Hepatocyte (in vitro differentiated cells): Measurements from ENCODE around the gene PLEKHG4. TPM values are rescaled to one million over a fixed set of nuclear protein-coding genes. Genes with fewer than 3 reads are reported as not detected.

Experiments used
- DNase-seq: peaks from one replicate; pipeline ENCODE4 v3.0.0-alpha.2; 2016; ENCODE audit warnings: low spot score
- H2AFZ ChIP-seq: fragments of 200-600 bp; sonication (generic); 2 replicates; pipeline ENCODE4 v1.6.0; 2016; ENCODE audit warnings: antibody characterized with exemption, mild to moderate bottlenecking
- H3K27ac ChIP-seq: fragments of 200-600 bp; sonication (generic); 2 replicates; pipeline ENCODE4 v1.5.1; 2016; ENCODE audit warnings: mild to moderate bottlenecking
- H3K27me3 ChIP-seq: fragments of 200-600 bp; sonication (generic); 2 replicates; pipeline ENCODE4 v1.6.1; 2016
- H3K36me3 ChIP-seq: fragments of 200-600 bp; sonication (generic); replicated peaks from 2 replicates; pipeline ENCODE4 v1.5.1; 2016; ENCODE audit warnings: low read depth; ENCODE audit not compliant: insufficient read depth
- H3K4me1 ChIP-seq: fragments of 200-600 bp; sonication (generic); 2 replicates; pipeline ENCODE4 v1.5.1; 2016; ENCODE audit warnings: mild to moderate bottlenecking, moderate library complexity; ENCODE audit not compliant: insufficient read depth
- H3K4me2 ChIP-seq: fragments of 200-600 bp; sonication (generic); 2 replicates; pipeline ENCODE4 v1.6.0; 2016
- H3K4me3 ChIP-seq: fragments of 200-600 bp; sonication (generic); 2 replicates; pipeline ENCODE4 v1.5.1; 2016; ENCODE audit warnings: mild to moderate bottlenecking
- H3K79me2 ChIP-seq: fragments of 200-600 bp; sonication (generic); 2 replicates; pipeline ENCODE4 v1.6.0; 2017; ENCODE audit warnings: mild to moderate bottlenecking
- H3K9me2 ChIP-seq: fragments of 200-600 bp; sonication (generic); replicated peaks from 2 replicates; pipeline ENCODE4 v1.6.0; 2017; ENCODE audit warnings: mild to moderate bottlenecking; ENCODE audit not compliant: insufficient read depth
- H3K9me3 ChIP-seq: fragments of 200-600 bp; sonication (generic); 2 replicates; pipeline ENCODE4 v1.5.1; 2016; ENCODE audit warnings: low read depth, mild to moderate bottlenecking
- H4K20me1 ChIP-seq: fragments of 200-600 bp; sonication (generic); 2 replicates; pipeline ENCODE4 v1.6.0; 2016; ENCODE audit warnings: mild to moderate bottlenecking; ENCODE audit not compliant: insufficient read depth, poor library complexity, severe bottlenecking
- EZH2 ChIP-seq: fragments of 200-600 bp; sonication (generic); IDR thresholded peaks from 2 replicates; pipeline ENCODE4 v1.6.1; 2016; ENCODE audit warnings: antibody characterized with exemption, mild to moderate bottlenecking, borderline replicate concordance
- EZH2phosphoT487 ChIP-seq: fragments of 200-600 bp; sonication (generic); IDR thresholded peaks from one replicate; pipeline ENCODE4 v1.6.1; 2018; ENCODE audit warnings: antibody characterized with exemption, mild to moderate bottlenecking, low read depth, moderate library complexity; ENCODE audit not compliant: unreplicated experiment, severe bottlenecking
- WGBS: methylation state at CpG from one replicate; pipeline ENCODE4 v1.1.6; 2016; ENCODE audit warnings: low lambda C conversion rate; ENCODE audit errors: missing lambda C conversion rate; 5-methylcytosine and 5-hydroxymethylcytosine counted together
- polyA plus RNA-seq: library from polyadenylated mRNA; unstranded; fragments of >200 nt; fragmentation: Nextera tagmentation; extraction: Ambion mirVana; gene quantifications from 2 replicates; pipeline ENCODE4 v1.2.1, GENCODE V29; 2016
- total RNA-seq: library from RNA; depleted of rRNA; stranded (reverse); fragments of >200 nt; gene quantifications from 2 replicates; pipeline ENCODE4 v1.2.3, GENCODE V29; 2014
- TF ChIP-seq, protein P1 (sequence below): fragments of 200-600 bp; sonication (generic); IDR thresholded peaks from 2 replicates; pipeline ENCODE4 v1.5.1; 2016; ENCODE audit warnings: antibody characterized with exemption, mild to moderate bottlenecking; ENCODE audit not compliant: poor library complexity

PLEKHG4 gene
- total and polyA plus RNA-seq, 2 experiments from 2014 or later, result 3.0 to 3.6 TPM

DNA sequence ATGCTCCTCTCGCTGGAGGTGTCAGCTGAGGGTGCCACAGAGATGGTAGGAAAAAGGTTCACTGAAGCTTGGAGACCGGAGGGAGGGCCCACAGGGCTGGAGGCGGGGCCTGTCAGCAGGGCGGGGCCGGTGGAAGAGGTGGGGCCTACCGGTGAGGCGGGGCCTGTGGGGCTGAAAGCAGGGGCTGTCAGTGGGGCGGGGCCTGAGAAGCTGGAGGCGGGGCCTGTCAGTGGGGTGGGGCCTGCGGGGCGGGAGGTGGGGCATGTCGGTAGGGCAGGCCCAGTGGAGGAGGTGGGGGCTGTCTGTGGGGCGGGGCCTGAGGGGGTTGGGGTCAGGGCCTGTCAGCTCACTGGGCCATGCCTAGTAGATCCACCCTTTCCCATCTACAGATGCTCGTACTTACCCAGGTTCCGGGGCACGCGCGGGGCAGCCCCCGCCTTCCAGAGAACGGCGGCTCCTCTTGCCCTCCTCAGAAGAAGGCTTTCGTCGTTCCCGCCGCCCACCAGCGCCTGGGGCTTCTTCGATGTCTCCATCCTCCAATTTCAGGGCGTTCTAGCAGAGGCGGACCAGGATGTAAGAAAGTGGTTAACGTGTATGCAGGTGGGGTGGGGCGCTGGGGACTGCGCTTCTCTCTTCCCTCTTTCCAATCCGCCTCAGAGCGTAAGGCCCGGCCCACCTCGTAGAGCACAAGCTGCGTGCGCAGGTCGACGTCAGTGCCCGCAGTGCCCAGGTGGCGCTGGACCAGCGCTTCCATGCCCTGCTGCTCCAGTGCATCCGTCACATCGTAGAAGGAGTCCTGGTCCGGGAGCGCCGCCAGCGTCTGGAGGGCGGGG is 42.6 kb upstream of the PLEKHG4 start:
- Histone ChIP-seq H4K20me1 (no peaks in the 10 kb centered on the region), H3K79me2 (no peaks in the 10 kb centered on the region), H3K9me3 (no peaks in the 10 kb centered on the region), H3K27me3 (no peaks in the 10 kb centered on the region), H3K4me3 (no peak overlapping the region), H3K9me2 (no peaks in the 10 kb centered on the region), H3K4me1 (peaks cover 12% of the 10 kb centered on the region), H3K4me2 (no peak overlapping the region), H2AFZ (no peak overlapping the region), H3K36me3 (no peaks in the 10 kb centered on the region), H3K27ac (no peak overlapping the region)
- 96% methylated on average over 43 of the region's 50 CpGs for WGBS
- DNase-seq, result peak; percentile 46
- TF ChIP-seq, protein P1, sequence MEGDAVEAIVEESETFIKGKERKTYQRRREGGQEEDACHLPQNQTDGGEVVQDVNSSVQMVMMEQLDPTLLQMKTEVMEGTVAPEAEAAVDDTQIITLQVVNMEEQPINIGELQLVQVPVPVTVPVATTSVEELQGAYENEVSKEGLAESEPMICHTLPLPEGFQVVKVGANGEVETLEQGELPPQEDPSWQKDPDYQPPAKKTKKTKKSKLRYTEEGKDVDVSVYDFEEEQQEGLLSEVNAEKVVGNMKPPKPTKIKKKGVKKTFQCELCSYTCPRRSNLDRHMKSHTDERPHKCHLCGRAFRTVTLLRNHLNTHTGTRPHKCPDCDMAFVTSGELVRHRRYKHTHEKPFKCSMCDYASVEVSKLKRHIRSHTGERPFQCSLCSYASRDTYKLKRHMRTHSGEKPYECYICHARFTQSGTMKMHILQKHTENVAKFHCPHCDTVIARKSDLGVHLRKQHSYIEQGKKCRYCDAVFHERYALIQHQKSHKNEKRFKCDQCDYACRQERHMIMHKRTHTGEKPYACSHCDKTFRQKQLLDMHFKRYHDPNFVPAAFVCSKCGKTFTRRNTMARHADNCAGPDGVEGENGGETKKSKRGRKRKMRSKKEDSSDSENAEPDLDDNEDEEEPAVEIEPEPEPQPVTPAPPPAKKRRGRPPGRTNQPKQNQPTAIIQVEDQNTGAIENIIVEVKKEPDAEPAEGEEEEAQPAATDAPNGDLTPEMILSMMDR, result no peak
- TF ChIP-seq EZH2phosphoT487, result no peak
- TF ChIP-seq EZH2, result no peak

DNA sequence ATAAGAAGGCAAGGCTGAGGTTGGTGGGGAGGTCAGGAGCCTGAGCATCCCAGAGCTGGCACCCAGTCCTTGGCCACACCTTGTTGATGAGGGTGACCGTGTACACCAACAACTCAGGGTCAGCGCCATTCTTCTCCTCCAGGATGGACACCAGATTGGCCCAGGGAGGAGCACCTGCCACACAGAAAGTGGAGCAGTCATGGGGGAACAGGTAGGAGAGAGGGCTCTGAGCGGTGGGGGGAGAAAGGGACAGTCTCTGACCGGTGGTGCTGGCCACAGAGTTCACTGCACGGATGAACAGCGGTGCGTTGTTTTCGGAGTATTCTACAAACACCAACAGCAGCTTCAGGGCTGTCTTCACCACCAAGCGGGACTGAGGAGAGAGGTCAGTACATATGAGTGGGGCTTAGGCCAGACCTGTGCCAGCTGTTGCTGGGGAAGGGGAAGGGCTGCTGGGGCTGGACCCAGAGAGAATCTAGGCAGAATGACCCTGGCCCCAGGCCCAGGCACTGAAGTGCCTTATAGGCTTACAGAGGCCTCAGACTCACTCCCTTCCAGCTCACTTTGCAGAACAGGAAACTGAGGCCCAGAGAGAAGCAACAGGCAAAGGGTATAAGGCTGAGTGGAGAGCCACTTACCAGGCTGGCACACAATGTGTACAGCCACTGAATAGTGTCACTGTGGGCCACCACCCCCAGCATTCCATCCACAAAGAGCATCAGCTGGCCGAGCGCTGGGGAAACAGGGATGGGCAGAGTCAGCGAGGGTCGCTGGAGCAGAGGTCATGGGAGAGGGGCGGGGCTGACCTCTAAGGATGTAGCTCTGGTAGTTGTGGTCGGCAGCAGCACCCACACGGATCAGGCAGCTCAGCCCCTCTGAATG is 41.7 kb upstream of the PLEKHG4 start:
- Histone ChIP-seq H3K9me2 (no peaks in the 10 kb centered on the region), H4K20me1 (no peaks in the 10 kb centered on the region), H2AFZ (no peak overlapping the region), H3K4me3 (no peak overlapping the region), H3K36me3 (no peaks in the 10 kb centered on the region), H3K27ac (no peak overlapping the region), H3K4me2 (no peak overlapping the region), H3K27me3 (no peaks in the 10 kb centered on the region), H3K4me1 (peaks cover 12% of the 10 kb centered on the region), H3K9me3 (no peaks in the 10 kb centered on the region), H3K79me2 (peaks cover 5% of the 10 kb centered on the region)
- WGBS, result 91% methylated on average over 15 of the region's 16 CpGs
- TF ChIP-seq EZH2 (no peak), EZH2phosphoT487 (no peak)
- TF ChIP-seq, protein P1, result no peak
- DNase-seq, result no peak

DNA sequence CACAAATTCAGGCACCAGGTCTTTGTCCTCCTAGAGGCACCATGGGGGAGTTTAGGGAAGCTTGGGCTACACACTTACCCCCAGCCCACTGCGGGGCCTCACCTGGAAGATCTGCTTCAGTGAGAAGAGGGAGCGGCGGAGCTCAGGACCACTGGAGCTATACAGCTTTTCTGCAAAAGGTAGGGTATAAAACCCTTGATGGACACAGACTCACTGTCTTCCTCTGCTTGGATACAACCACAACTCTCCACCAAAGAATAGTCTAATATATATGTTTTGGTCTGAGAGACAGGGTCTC is 41.1 kb upstream of the PLEKHG4 start:
- H3K4me3 ChIP-seq, result no peak overlapping the region
- no peaks in the 10 kb centered on the region for H3K9me2 ChIP-seq

More for the DNA sequence above, 41.1 kb upstream of the PLEKHG4 start:
- no peaks in the 10 kb centered on the region for H3K36me3 ChIP-seq
- DNase-seq, result no peak
- no peak overlapping the region for H3K27ac ChIP-seq
- no peaks in the 10 kb centered on the region for H4K20me1 ChIP-seq
- WGBS, result 100% methylated on average over 3 of the region's 3 CpGs
- H3K4me2 ChIP-seq, result no peak overlapping the region
- no peak overlapping the region for H2AFZ ChIP-seq
- peaks cover 9% of the 10 kb centered on the region for H3K79me2 ChIP-seq
- TF ChIP-seq, protein P1, result no peak
- no peak for TF ChIP-seq EZH2
- TF ChIP-seq EZH2phosphoT487, result no peak
- H3K9me3 ChIP-seq, result no peaks in the 10 kb centered on the region
- H3K27me3 ChIP-seq, result no peaks in the 10 kb centered on the region
- peaks cover 12% of the 10 kb centered on the region for H3K4me1 ChIP-seq
